NCI-H2107 (cell line): ENCODE measurements around the gene PCDH1.

Source experiments
- DNase-seq: peaks from one replicate; lab custom pipeline; 2025; lab: John Stamatoyannopoulos, UW

Gene PCDH1

DNA sequence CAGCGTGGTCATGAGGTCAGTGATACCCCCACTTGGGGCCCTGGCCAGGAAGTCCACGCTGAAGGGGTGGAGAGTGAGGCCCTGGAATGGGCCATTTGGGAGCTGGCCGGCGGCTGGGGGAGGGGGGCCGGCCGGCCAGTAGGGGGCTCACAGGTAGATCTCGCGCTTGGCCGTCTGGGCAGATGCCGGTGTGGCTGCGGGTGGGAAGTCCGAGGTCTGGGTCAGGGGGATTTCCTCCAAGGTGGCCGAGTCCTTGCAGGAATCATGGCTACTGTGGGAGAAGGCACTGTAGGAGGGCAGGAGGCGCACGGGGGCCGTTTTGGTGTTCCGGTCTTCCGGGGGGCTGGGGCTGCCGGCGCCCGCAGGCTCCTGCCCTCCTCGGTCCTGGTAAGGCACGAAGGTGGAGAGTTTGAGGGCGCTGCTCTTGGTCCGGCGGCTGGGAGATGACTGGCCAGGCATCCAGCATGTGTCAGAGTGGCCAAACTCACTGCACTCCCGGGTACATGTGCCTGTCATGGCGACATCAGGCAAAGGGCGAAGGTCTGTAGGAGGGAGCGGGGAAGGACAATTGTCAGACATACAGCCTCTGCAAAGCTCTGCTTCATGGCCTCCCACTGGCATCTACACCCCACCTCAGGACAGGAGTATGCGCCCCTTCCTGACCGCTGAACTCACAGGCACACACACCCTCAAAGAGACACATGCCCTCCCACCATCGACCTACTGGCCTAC, 24.1 kb downstream of the PCDH1 start:
- no peak for DNase-seq

DNA sequence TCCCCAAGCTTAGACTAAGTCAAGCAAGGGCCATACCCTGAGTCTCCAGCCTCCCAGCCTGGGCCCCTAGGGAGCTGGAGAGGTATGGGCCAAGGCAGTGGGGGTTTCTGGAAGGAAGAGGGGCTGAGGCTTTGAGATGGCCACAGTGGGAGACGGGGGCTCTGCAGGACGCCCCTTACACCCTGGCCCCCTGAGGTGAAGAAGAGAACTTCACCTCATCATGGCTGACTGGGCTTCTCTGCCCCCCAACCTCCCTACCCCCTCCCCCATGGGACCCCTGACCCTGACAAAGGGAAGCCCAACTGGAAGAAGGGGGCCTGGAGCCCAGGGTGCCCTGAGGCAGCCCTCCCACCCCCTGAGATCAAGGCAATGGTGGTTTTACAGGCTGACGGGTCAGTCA, 25.8 kb downstream of the PCDH1 start:
- no peak for DNase-seq

DNA sequence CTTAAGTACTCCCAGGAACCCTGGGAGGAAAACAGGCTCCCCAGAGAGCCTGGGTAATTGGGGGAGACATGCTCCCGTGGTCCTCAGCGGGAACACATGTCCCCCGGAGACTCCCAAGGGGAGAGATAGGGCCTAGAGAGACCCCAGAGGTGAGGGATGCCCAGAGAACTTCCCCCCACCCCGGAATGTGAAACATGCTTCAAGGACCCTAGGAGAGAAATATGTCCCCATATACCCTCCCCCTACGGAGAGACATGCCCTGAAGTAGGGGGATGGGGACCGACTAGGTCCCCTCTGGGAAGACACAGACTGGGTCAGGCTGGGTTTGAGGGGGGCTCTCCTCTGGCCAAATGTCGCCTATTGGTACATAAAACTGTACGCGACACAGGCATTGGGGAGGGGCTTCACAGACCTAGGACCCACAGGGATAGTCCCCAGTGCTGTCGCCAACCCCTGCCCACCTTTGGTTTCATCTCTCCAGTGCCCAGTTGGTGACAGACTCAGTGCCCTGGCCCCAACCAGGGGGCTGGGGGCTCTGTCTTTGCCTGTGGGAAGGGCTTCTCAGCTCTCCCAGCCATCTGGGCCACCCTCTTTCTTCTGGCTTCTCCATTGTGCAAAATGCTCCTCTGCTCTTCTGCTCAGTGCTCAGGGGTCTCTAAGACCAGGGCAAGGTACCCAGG, 26.9 kb downstream of the PCDH1 start:
- no peak for DNase-seq

DNA sequence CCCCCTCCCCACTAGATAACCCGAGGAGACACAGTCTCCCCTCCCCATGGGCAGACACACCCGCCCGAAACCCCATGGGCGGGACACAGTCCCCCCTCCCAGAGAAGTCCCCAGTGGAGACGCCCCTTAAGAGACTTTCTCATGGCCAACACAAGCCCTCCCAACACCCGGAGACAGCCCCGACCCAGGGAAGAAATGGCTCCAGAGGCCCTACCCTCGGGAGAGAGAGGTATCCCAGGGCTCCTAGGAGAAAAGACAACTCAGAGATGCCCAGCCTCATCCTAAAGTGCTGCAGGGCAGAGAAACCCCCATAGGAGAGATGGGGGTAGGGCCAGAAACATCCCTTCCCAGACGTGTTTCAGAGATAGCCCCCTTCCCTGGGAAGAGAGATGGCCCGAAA, 27.4 kb downstream of the PCDH1 start:
- no peak for DNase-seq

DNA sequence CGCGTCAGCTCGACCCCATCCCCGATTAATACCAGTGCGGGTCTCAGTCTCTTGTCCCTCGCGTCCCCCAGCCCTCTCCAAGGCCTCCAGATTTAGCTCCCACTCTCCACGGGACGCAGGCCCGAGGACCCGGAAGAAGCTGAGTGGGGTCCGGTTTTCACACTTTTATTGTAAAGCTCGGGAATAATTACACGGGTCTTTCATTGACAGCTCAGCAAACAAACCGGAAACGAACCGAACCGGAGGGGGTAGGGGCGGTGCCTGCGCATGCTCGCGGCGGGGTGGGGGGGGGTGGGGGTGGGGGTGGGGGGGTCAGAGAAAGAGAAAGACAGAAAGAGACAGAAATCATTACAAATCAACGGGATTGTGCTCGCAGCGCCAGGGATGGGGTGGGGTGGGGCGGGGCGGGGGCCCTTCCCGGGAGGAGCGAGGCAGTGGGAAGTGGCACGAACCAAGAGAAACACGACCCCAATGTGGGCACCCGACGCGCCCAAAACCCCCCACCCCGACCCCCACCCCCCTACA, 27.9 kb downstream of the PCDH1 start:
- DNase-seq: no peak

DNA sequence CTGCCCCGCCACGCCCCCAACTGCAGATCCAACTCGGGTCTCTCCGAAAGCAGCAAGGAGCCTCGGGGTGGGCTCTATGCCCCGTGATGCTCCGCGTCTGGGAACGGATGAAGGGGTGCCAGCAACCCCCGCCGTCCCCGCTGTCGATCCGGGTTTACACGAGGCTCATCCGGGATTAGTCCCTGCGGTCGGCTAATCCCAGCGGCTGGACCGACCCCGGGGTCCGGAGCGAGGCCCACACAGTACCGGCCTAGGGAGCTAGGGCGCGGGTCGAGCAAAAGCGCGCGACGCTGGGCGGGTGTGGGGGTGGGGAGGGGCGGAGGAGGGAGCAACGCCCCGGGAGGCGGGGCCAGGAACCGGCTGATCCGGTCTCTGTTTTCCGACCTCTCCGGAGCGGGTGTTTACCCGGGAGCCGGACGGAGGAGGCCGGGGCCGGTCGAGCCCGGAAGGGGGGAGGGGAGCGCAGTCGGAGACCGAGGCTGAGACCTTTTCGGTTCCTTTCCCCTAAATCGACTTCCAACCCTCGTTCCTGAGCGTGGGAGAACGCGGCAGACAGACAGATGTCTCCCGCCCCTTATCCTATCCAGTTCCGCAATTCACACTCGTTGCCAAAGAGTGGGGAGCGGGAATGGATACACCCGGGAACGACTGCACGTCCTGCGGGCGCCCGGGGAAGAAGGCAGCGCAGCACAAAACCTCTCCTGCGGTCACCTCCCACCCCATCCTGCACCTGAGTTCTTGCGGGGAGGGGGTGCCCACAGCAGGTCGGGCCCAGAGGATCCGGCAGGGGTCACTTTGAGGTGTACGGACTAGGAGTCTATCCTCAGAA, 28.6 kb downstream of the PCDH1 start:
- peak; percentile 41 for DNase-seq

DNA sequence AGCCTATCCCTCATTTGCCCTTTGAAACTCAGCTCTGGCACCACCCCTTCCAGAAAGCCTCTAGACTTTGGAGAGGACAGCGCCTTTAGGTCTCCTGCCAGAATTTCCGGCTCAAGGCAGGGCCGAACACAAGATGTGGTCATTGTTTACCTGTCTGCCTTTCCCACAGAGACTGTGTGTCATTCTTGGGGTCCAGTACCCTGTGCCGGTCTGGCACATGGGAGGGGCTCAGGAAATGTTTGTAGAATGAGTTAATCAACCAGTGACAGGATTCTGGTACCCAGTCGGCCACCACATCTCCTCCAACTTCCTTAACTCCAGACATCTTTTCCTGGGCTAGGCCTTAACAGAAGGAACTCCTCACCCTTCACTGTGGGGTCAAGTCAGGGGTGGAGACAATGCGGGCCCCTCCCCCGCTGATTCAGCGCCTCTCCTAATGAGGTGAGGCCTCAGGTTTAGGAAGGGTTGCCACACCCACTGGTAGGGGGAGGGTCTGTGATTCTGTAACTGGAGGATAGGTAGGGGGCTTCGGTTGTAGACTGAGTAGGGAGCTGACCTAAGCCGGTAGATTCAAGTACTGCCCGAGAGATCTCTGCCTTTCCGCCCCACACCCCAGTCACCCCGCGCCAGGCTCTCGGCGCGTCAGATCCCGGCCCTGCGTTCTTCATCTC, 29.3 kb downstream of the PCDH1 start:
- no peak for DNase-seq

DNA sequence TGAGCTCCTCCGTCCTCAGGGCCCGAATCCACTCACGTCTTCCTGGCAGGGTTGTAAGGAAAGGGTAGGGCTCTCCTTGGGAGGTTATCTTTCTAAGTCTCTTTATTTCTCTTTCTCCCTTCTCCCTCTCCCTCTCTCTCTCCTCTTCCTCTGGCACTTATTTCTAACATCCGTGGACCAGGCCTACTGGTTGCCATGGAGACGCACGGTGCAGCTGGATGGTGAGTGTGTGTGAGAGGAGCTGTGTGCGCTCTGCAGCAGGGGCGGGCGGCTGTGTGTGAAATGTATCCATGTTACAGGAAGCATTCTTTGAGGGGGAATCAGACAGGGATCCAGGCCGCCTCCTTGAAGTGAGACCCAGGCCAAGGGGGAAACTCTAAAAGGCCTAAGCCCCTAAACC, 32.2 kb downstream of the PCDH1 start:
- DNase-seq: no peak

DNA sequence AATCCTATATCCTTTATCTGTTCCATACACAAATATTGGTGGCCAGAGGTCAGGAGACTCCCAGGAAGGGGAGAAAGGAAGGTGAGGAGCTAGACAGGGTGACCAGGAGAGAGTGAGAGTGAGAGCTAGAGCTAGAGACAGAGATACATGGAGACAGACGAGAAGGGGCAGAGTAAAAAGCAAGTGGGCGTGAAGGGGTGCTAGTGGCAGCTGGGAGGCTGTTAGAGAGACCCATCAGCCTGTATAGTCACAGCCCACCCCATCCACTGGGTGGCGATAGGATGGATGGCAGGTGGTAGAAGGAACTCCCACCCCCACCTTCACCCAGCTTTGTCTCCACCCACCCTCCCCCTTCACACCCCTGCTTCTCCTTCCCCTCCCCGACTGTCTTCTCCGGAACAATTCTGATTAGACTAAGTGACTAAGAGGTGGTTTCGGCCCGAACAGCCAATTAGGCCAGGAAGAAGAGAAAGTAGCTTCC, 32.8 kb downstream of the PCDH1 start:
- DNase-seq: no peak

DNA sequence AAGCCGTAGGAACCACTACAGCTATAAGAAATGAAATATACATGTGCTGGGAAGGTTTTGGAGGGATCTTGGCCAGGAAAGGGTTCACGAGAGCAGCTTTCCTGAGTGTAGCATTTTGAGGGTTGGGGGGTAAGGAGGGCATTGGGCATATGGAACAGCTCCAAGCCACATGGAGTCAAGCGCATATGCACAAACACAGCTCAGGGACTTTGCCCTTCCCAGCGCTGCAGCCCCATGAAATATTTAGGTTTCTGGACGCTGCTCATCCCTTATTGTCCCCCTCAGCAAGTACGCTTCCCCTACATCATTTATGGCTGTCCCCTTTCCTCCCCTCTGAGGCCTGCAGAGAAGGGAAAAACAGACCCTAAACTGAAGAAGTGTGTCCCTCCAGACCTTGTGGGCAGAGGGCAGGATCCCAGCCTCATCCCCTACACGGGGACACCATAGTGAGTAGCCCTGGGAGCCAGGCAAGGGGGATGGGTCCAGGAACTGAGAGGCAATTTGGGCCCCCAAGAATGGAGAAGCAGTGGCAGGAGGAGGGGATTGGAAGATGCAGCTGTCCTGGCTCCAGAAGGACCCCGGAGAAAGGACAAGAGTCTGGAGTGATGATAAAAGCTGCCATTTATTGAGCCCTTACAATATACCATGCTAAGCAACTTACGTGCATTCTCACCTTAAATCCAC, 33.7 kb downstream of the PCDH1 start:
- no peak for DNase-seq

DNA sequence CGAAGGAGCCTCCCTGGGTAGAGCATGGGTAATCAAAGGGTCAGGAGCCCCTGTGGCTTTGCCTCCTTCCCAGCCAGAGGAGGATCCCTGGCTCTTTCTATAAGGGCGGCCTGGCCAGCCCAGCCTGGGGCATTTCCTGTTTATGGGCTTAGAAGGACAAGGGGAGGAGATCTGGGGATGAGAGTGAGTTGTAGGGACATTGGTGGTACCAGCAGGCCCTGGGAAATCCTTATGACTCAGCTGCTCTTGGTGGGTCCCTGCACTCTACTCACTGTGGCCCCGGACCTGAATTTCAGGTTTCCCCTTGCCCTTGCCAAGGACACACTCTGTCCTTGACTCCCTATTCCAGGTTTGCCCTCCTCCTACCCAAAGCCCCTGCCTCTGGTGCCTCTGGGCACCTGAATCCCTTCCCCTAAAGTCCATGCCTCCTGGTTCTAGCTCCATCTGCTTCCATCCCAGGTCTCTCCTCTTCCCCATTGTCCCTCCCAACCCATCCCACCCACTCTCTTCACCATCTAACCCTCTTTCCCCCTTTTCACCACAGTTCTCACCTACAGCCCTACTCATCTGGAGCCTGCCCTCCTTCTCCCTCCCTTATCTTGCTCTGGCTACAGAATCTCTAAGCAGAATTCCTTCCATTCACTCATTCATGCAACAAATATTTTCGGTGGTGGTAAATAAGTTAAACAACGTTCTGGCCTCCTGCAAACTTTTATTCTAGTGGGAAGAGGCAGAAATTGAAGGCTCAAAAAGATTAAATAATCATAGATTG, 34.9 kb downstream of the PCDH1 start:
- no peak for DNase-seq

DNA sequence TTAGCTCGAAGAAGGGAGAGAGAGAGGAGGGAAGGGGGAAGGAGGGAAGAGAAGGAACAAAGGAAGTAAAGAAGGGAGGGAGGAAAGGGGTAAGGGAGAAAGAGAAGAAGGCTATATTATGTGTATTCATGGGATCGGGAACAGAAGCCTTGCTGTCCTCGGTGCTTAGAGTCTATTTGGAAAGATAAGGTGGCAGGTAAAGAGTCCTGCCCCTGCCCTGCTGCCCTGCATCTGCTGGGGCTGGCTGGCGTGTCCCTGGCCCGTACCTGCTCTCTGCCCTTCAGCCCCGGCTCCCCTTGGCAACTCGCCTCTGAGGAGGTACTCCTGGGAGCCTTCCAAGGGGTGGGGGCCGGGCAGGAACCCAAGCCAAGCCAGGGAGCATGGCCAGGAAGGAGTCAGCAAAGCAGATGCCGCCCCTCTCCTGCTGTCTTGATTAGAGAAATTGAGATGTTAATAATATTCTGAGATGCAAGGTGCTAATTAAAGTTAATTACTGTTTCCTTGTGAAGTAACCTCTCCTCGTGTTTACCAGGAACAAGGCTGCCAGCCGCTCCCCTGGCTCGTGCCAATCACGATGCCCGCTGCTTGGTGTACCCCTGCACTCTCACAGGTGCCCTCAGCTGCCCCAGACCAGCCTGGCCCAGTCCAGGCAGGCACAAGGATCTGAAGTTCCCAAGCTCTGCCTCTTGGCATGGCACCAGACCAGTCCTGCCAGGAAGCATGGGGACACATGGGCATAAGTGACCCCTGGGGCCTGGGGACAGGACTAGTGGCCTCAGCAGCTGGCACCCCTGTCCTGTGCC, 36.6 kb downstream of the PCDH1 start:
- DNase-seq: no peak

DNA sequence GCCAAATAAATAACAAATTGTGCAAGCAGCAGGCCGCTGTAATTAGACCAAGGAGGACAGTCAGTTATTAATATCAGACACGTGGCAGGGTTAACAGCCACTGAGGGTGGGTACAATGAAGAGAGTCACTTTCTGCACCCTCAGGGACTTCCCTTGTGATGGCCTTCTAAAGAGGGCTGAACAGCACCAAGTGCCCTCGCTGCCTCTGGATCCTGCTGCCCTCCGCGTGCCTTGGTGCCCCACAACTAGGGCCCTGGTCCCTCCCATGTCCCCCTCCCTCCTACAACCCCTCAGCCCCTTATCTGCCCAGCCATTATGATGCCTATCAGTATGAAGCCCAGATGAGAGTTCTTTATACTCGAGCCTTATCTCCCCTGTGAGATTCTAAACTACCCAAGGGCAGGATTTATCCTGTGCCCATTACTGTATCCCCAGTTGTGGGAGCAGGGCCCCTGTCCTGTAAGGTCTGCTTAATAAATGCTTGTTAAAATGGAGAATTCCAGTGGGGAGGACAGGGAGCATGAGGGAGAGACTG, 37.3 kb downstream of the PCDH1 start:
- DNase-seq: no peak

DNA sequence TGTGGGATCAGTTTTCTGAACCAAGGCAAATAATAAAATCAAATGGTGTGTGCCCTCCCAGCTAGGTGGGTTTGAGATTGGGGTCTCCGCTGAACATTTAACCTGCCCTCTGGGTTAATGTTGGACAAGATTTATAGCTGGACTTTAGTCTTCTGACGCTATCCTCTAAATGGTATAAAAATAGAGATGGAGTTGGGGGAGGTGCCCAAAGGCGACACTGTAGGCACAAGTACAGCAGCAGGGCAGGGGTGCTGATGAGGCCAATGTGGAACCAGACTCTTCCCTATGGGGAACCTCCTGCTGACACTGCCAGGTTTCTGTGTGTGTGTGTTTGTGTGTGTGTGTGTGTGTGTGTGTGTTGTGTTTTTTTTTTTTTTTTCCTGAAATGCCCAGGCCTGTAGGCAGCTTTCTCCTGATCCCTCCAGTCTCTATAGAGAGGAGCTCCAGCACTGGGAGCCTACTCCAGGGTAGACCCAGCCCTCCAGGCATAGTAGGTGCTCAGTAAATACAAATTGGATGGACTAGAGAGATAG, 37.9 kb downstream of the PCDH1 start:
- DNase-seq: no peak

DNA sequence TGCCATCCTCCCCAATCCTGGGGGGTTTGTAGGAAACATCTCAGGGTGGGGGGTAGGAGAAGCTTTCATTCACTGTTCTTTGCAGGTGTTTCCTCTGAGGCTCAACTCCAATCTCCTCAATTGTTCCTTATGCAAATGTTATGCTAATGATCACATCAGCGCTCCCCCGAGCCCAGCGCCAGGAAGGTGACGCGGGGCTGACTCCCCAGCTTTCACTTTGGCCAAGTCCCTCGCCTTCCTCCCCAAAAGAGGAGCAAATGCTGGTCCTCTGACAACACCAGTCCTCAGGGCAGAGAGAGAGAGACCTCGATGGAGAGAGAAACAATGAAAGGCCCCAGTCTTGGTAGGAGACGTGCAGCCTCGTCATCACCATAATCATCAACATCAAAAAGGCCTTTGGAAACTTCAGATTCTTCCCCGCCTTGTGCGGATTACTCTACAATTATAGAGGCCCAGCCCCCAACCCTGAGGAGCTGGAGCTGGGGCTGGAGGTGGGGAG, 39.1 kb downstream of the PCDH1 start:
- DNase-seq: no peak

DNA sequence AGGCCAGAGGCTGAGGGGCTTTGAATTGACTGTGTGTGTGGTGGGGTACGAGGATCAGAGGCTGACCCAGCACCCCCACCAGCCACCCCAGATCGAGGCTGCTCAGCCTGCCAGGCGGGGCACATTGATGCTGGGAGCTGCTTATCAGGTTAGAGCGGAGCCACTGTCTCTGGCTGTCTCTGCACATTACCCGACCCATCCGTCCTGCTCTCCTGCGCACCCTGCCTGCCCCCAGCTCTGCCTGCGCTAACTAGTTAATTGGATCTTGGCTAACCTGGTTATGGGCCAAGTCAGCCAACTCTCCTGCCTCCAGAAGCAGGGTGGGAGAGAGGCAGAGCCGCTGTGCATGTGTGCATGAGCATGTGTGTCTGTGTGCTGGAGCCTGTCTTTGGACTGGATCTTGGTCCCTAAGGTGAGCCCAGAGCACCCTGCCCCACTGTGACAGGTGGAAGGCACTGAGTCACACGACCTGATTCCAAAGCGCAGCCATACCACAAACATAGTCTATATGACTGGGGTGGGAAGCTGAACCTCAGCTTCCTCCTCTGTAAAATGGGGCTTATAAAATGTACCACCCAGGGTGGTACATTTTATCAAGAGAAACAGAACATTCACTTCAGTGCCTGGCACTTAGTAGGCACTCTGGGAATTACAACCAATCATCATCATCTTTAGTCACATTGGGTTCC, 39.7 kb downstream of the PCDH1 start:
- no peak for DNase-seq

DNA sequence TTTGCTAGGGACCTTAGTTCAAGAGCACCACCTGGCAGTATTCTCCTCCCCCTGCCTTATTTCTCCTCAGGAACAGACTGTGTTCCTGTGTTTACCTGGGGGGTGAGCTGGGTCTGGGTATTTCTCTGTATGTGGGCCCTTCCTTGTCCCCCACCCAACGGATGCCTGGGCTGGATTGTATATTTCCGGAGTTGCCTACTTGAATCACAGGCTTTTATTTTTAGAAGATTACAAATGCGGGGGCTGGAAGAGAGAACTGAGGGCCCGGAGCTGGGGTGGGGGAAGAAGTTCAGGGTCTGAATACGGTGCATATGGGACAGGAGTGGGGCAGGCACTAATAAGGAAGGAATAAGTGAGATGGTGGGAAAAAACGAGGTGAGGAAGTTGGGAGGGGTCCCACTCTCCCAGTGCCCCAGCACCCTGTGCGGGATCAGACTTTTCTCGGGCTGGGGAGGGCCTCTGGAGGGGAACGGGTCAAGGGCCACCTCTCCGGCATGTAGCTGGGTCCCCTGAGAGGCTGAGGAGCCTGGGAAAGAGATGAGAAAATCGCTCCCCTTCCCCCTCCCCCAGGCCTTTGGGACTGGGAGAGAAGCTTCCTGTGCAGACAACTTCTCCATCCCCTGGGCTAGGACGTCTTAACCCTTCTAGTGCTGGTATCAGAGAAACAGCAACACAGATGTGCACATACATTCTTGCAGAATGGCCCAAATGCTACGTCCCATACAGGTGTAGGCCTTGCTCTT, 42.1 kb downstream of the PCDH1 start:
- DNase-seq: no peak

DNA sequence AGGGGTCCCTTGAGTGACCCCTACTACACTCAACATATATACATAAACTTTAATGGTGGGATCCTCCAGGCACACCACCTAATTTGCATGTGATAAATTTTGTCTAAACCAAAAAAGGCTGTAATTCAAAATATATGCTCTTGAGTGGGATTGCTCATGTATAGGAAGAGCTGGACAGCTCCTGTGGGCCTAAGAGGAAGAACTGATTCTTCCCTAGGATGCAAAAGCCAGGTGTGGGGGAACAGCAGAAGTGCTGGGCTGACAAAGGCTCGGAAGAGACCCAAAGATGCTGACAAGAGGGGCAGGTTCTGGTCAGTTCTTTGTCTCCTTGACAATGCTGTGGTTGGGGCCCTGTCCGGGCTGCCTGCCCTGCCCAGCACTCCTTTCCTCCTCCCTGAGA, 43.9 kb downstream of the PCDH1 start:
- no peak for DNase-seq
